ENCODE measurements around the gene PAK2. TPM values are rescaled to one million over a fixed set of nuclear protein-coding genes. Genes with fewer than 3 reads are reported as not detected.
A peak's percentile ranks its signal among the peaks of the same experiment; 100 is the strongest.

Gene PAK2
- total RNA-seq, 1 experiment from 2014 or later: 69.6 TPM

GRCh38 chr3:196792771-196793170 lies 53.1 kb downstream of the PAK2 start:
- no peak for TF ChIP-seq EZH2phosphoT487 (IDR thresholded peaks at IDR 0.05; ENCODE audit: borderline replicate concordance)
- no peak for TF ChIP-seq CTCF (IDR thresholded peaks at IDR 0.05 in 2 of 3, conservative IDR thresholded peaks at IDR 0.05 in 1 of 3; ENCODE audit: borderline replicate concordance in 1 of 3, insufficient read depth in 1 of 3, low read depth in 2 of 3, low read length in 2 of 3)
- TF ChIP-seq, protein P1, sequence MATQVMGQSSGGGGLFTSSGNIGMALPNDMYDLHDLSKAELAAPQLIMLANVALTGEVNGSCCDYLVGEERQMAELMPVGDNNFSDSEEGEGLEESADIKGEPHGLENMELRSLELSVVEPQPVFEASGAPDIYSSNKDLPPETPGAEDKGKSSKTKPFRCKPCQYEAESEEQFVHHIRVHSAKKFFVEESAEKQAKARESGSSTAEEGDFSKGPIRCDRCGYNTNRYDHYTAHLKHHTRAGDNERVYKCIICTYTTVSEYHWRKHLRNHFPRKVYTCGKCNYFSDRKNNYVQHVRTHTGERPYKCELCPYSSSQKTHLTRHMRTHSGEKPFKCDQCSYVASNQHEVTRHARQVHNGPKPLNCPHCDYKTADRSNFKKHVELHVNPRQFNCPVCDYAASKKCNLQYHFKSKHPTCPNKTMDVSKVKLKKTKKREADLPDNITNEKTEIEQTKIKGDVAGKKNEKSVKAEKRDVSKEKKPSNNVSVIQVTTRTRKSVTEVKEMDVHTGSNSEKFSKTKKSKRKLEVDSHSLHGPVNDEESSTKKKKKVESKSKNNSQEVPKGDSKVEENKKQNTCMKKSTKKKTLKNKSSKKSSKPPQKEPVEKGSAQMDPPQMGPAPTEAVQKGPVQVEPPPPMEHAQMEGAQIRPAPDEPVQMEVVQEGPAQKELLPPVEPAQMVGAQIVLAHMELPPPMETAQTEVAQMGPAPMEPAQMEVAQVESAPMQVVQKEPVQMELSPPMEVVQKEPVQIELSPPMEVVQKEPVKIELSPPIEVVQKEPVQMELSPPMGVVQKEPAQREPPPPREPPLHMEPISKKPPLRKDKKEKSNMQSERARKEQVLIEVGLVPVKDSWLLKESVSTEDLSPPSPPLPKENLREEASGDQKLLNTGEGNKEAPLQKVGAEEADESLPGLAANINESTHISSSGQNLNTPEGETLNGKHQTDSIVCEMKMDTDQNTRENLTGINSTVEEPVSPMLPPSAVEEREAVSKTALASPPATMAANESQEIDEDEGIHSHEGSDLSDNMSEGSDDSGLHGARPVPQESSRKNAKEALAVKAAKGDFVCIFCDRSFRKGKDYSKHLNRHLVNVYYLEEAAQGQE (IDR thresholded peaks at IDR 0.05; ENCODE audit: low read depth): no peak
- no peak for TF ChIP-seq EGR1 (IDR thresholded peaks at IDR 0.05; ENCODE audit: low read depth)
- TF ChIP-seq POLR2AphosphoS5 (IDR thresholded peaks at IDR 0.05; ENCODE audit: low read depth, low read length): no peak
- no peak for TF ChIP-seq ELF1 (IDR thresholded peaks at IDR 0.05; ENCODE audit: borderline replicate concordance, low read depth)
- no peak for TF ChIP-seq CBX3 (IDR thresholded peaks at IDR 0.05; ENCODE audit: low read depth)
- no peak for TF ChIP-seq POLR2A (IDR thresholded peaks at IDR 0.05; ENCODE audit: borderline replicate concordance, extremely low read depth, insufficient read depth, insufficient read length)
- TF ChIP-seq CEBPB (IDR thresholded peaks at IDR 0.05; ENCODE audit: low read depth): no peak; the same call in 1 of the 2 replicates
- TF ChIP-seq, protein P2, sequence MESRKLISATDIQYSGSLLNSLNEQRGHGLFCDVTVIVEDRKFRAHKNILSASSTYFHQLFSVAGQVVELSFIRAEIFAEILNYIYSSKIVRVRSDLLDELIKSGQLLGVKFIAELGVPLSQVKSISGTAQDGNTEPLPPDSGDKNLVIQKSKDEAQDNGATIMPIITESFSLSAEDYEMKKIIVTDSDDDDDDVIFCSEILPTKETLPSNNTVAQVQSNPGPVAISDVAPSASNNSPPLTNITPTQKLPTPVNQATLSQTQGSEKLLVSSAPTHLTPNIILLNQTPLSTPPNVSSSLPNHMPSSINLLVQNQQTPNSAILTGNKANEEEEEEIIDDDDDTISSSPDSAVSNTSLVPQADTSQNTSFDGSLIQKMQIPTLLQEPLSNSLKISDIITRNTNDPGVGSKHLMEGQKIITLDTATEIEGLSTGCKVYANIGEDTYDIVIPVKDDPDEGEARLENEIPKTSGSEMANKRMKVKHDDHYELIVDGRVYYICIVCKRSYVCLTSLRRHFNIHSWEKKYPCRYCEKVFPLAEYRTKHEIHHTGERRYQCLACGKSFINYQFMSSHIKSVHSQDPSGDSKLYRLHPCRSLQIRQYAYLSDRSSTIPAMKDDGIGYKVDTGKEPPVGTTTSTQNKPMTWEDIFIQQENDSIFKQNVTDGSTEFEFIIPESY (IDR thresholded peaks at IDR 0.05; ENCODE audit: extremely low read depth, insufficient replicate concordance, low read length): no peak
- TF ChIP-seq SP1 (IDR thresholded peaks at IDR 0.05; ENCODE audit: low read depth): no peak
- no peak for TF ChIP-seq YY1 (IDR thresholded peaks at IDR 0.05; ENCODE audit: extremely low read depth, insufficient replicate concordance, low read depth, low read length)
- no peak for TF ChIP-seq SRF (IDR thresholded peaks at IDR 0.05; ENCODE audit: low read depth)
- TF ChIP-seq SIN3A (IDR thresholded peaks at IDR 0.05; ENCODE audit: low read depth): no peak
- Histone ChIP-seq H4K20me1 (ENCODE audit: insufficient read depth) (peaks cover 3% of the 10 kb centered on the region; the same call in 1 of the 2 replicates), H3K27me3 (ENCODE audit: insufficient read depth, low read length) (no peaks in the 10 kb centered on the region), H3K79me2 (ENCODE audit: insufficient read depth, low read length) (peaks cover 44% of the 10 kb centered on the region), H3K9ac (ENCODE audit: low read length) (no peak overlapping the region), H3K27ac (ENCODE audit: low read depth, low read length) (peak overlapping the region; percentile 40; the same call in 1 of the 2 replicates), H3K4me1 (ENCODE audit: control insufficient read depth in 1 of 2, insufficient read depth in 2 of 2, low read length in 2 of 2) (peaks cover 18 to 24% of the 10 kb centered on the region in 2 experiments), H3K9me2 (ENCODE audit: insufficient read depth) (no peaks in the 10 kb centered on the region), H3K9me3 (ENCODE audit: control insufficient read depth in 1 of 2, insufficient read depth in 1 of 2, low read depth in 1 of 2, low read length in 2 of 2) (no peaks in the 10 kb centered on the region), H2AFZ (ENCODE audit: low read depth, low read length, poor library complexity, severe bottlenecking) (no peak overlapping the region), H3K4me2 (ENCODE audit: low read length) (peak overlapping the region; percentile 39), H3K36me3 (ENCODE audit: control insufficient read depth in 1 of 2, insufficient read depth in 2 of 2, low read length in 2 of 2) (0 out of 4 replicates have a peak, but pooled peaks cover 0 to 3% of the 10 kb centered on the region in 2 experiments), H3K4me3 (replicated peaks in 1 of 2; ENCODE audit: low read depth in 1 of 2, low read length in 2 of 2) (no peak overlapping the region)
- ChIA-PET RAD21 (ENCODE audit: low non-redundant PET in 1 of 2, low total read pairs in 2 of 2, uncharacterized antibody in 2 of 2, unreplicated experiment in 2 of 2) (no interaction called here), POLR2A (no interaction called here), CTCF (no interaction called here)
- DNase-seq (ENCODE audit: low read depth, low spot score) (no peak), ATAC-seq (peak; percentile 7; the same call in 1 of the 2 replicates)
- no TSS peak for BruUV-seq (replicated peaks)
- intact Hi-C loops (cut with micrococcal nuclease): no loop called here

Data from HCT116 (cell line).